Liver (tissue), 9 donors: ENCODE results near the gene PTPRD. TPM values are rescaled to one million over a fixed set of nuclear protein-coding genes. Genes with fewer than 3 reads are reported as not detected.

Experiments
- DNase-seq: peaks from one replicate; pipeline ENCODE4 v3.0.0-alpha.2; 2017; ENCODE audit warnings: low spot score
- H3K27ac ChIP-seq, 2 donors: one replicate each; pipeline ENCODE4 v1.7.0; 2013; ENCODE audit warnings: inconsistent platforms in 2 of 2, low read length in 2 of 2, control low read depth in 1 of 2, low read depth in 1 of 2, mild to moderate bottlenecking in 1 of 2
- H3K27me3 ChIP-seq, 4 donors: one replicate each; pipeline versions ENCODE4 v1.6.1 to v1.7.0; 2013; ENCODE audit warnings: low read length in 3 of 4, inconsistent platforms in 1 of 4, mild to moderate bottlenecking in 1 of 4, moderate library complexity in 1 of 4; ENCODE audit not compliant: control insufficient read depth in 4 of 4, insufficient read depth in 4 of 4
- H3K36me3 ChIP-seq, 4 donors: one replicate each; pipeline versions ENCODE4 v1.6.1 to v1.7.0; 2013; ENCODE audit warnings: low read length in 3 of 4, mild to moderate bottlenecking in 3 of 4, low read depth in 1 of 4, moderate library complexity in 1 of 4; ENCODE audit not compliant: control insufficient read depth in 4 of 4, insufficient read depth in 3 of 4
- H3K4me1 ChIP-seq, 4 donors: one replicate each; pipeline versions ENCODE4 v1.6.1 to v1.7.0; 2013; ENCODE audit warnings: low read length in 3 of 4, mild to moderate bottlenecking in 3 of 4, moderate library complexity in 1 of 4; ENCODE audit not compliant: control insufficient read depth in 4 of 4, insufficient read depth in 4 of 4
- H3K4me3 ChIP-seq, 3 donors: one replicate each; pipeline versions ENCODE4 v1.6.1 to v1.7.0; 2013; ENCODE audit warnings: low read length in 3 of 3, control low read depth in 1 of 3, low read depth in 1 of 3, mild to moderate bottlenecking in 1 of 3
- H3K9ac ChIP-seq, 2 donors: one replicate each; pipeline ENCODE4 v1.7.0; 2013; ENCODE audit warnings: low read length in 2 of 2, mild to moderate bottlenecking in 2 of 2, moderate library complexity in 2 of 2, control low read depth in 1 of 2, low read depth in 1 of 2
- H3K9me3 ChIP-seq, 4 donors: one replicate each; pipeline versions ENCODE4 v1.6.1 to v1.7.0; 2013; ENCODE audit warnings: low read length in 3 of 4; ENCODE audit not compliant: control insufficient read depth in 4 of 4
- EGR1 ChIP-seq, 2 donors: IDR thresholded peaks; 2 replicates each; pipeline ENCODE4 v1.6.1; 2016 to 2018; ENCODE audit warnings: antibody characterized with exemption in 2 of 2, low read depth in 2 of 2
- FOXA1 ChIP-seq: IDR thresholded peaks from 2 replicates; pipeline ENCODE4 v1.6.1; 2016; ENCODE audit warnings: antibody characterized with exemption
- FOXA2 ChIP-seq: IDR thresholded peaks from 2 replicates; pipeline ENCODE4 v1.6.1; 2016; ENCODE audit warnings: antibody characterized with exemption
- GABPA ChIP-seq, 2 donors: IDR thresholded peaks in 1 of 2; conservative IDR thresholded peaks in 1 of 2; 2 replicates each; pipeline ENCODE4 v1.6.1; 2016; ENCODE audit warnings: antibody characterized with exemption in 2 of 2, mild to moderate bottlenecking in 1 of 2, moderate library complexity in 1 of 2
- HNF4A ChIP-seq, 2 donors: conservative IDR thresholded peaks; 2 replicates each; pipeline ENCODE4 v1.6.1; 2016; ENCODE audit warnings: antibody characterized with exemption in 2 of 2, mild to moderate bottlenecking in 2 of 2
- HNF4G ChIP-seq: IDR thresholded peaks from 2 replicates; pipeline ENCODE4 v1.6.1; 2016; ENCODE audit warnings: antibody characterized with exemption
- JUND ChIP-seq, 2 donors: IDR thresholded peaks; 2 replicates each; pipeline ENCODE4 v1.6.1; 2016; ENCODE audit warnings: antibody characterized with exemption in 2 of 2
- NR2F2 ChIP-seq: IDR thresholded peaks from 2 replicates; pipeline ENCODE4 v1.6.1; 2016; ENCODE audit warnings: antibody characterized with exemption
- RAD21 ChIP-seq, 2 donors: IDR thresholded peaks; 2 replicates each; pipeline ENCODE4 v1.6.1; 2016; ENCODE audit warnings: antibody characterized with exemption in 2 of 2, mild to moderate bottlenecking in 2 of 2
- RXRA ChIP-seq, 2 donors: IDR thresholded peaks; 2 replicates each; pipeline ENCODE4 v1.6.1; 2017 to 2018; ENCODE audit warnings: antibody characterized with exemption in 2 of 2, mild to moderate bottlenecking in 1 of 2
- SP1 ChIP-seq: IDR thresholded peaks from 2 replicates; pipeline ENCODE4 v1.6.1; 2018; ENCODE audit warnings: antibody characterized with exemption, mild to moderate bottlenecking
- TAF1 ChIP-seq: conservative IDR thresholded peaks from 2 replicates; pipeline ENCODE4 v1.6.1; 2016; ENCODE audit warnings: antibody characterized with exemption, mild to moderate bottlenecking
- YY1 ChIP-seq: IDR thresholded peaks from 2 replicates; pipeline ENCODE4 v1.6.1; 2016; ENCODE audit warnings: antibody characterized with exemption, mild to moderate bottlenecking
- WGBS: extraction: QIAGEN DNeasy Blood & Tissue Kit; methylation state at CpG from one replicate; pipeline ENCODE4 v1.1.7; 2013; 5-methylcytosine and 5-hydroxymethylcytosine counted together
- polyA plus RNA-seq, 2 donors: library from polyadenylated mRNA; stranded (reverse) in 1 of 2; unstranded in 1 of 2; fragments of 200-250 nt in 1 of 2; fragments of >200 nt in 1 of 2; fragmentation: Nextera tagmentation in 1 of 2; extraction: Ambion mirVana in 1 of 2; gene quantifications; one replicate each; pipeline versions ENCODE4 v1.2.1 to v1.2.3, GENCODE V29; 2013 to 2015
- total RNA-seq, 2 donors: library from RNA; depleted of rRNA; stranded (reverse); fragments of >200 nt; gene quantifications; one replicate each; pipeline ENCODE4 v1.2.3, GENCODE V29; 2014
- TF ChIP-seq, protein P1 (sequence below): IDR thresholded peaks from 2 replicates; pipeline ENCODE4 v1.6.1; 2016; ENCODE audit warnings: antibody characterized with exemption
- TF ChIP-seq, protein P2 (sequence below): IDR thresholded peaks from 2 replicates; pipeline ENCODE4 v1.6.1; 2016; ENCODE audit warnings: antibody characterized with exemption, mild to moderate bottlenecking
- TF ChIP-seq, protein P3 (sequence below): IDR thresholded peaks from 2 replicates; pipeline ENCODE4 v1.6.1; 2016; ENCODE audit warnings: antibody characterized with exemption
- TF ChIP-seq, protein P4 (sequence below): fragments of 150-350 bp; IDR thresholded peaks from 2 replicates; pipeline ENCODE4 v1.5.1; 2017; ENCODE audit warnings: improper control_type of control experiment, low read depth, low read length; ENCODE audit not compliant: missing input control
- TF ChIP-seq, protein P5 (sequence below): IDR thresholded peaks from 2 replicates; pipeline ENCODE4 v1.6.1; 2016; ENCODE audit warnings: antibody characterized with exemption
- donor health status: healthy.
- donor health status: healthy.
- donor health status: healthy.
- donor health status: healthy.
- donor health status: healthy.

Gene PTPRD
- total and polyA plus RNA-seq, 4 donors, result 0.78 to 34.2 (median 4.7) TPM

DNA sequence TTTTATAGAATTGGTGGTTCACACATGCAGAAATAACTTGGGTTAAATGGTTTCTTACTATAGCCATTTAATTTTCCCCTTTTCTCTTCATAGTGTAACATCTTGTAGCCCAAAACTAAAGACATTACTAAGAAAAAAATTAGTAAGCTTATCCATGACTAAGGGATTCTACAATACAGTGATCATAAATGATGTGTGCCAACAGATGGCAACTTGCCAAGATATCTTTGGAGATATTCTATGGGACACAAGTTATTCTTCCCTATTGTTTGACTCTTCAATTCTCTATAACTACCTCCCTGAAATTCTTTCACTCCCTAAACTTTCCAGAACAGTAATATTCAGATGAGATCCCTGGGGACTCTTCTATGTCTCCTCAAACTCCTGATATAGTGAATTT lies 580.6 kb downstream of the PTPRD start:
- H3K36me3 ChIP-seq, result no peaks in the 10 kb centered on the region
- H3K9ac ChIP-seq, result no peak overlapping the region
- no peaks in the 10 kb centered on the region for H3K9me3 ChIP-seq
- no peaks in the 10 kb centered on the region for H3K27me3 ChIP-seq
- no peaks in the 10 kb centered on the region for H3K4me1 ChIP-seq
- DNase-seq, result no peak
- no peak overlapping the region for H3K27ac ChIP-seq
- TF ChIP-seq GABPA (IDR thresholded peaks at IDR 0.05 in 1 of 2, conservative IDR thresholded peaks at IDR 0.05 in 1 of 2), result no peak
- no peak for TF ChIP-seq EGR1 (IDR thresholded peaks at IDR 0.05; ENCODE audit: low read depth in 2 of 2)
- no peak for TF ChIP-seq HNF4G
- no peak for TF ChIP-seq YY1
- TF ChIP-seq, protein P1, sequence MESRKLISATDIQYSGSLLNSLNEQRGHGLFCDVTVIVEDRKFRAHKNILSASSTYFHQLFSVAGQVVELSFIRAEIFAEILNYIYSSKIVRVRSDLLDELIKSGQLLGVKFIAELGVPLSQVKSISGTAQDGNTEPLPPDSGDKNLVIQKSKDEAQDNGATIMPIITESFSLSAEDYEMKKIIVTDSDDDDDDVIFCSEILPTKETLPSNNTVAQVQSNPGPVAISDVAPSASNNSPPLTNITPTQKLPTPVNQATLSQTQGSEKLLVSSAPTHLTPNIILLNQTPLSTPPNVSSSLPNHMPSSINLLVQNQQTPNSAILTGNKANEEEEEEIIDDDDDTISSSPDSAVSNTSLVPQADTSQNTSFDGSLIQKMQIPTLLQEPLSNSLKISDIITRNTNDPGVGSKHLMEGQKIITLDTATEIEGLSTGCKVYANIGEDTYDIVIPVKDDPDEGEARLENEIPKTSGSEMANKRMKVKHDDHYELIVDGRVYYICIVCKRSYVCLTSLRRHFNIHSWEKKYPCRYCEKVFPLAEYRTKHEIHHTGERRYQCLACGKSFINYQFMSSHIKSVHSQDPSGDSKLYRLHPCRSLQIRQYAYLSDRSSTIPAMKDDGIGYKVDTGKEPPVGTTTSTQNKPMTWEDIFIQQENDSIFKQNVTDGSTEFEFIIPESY, result no peak
- TF ChIP-seq, protein P2, sequence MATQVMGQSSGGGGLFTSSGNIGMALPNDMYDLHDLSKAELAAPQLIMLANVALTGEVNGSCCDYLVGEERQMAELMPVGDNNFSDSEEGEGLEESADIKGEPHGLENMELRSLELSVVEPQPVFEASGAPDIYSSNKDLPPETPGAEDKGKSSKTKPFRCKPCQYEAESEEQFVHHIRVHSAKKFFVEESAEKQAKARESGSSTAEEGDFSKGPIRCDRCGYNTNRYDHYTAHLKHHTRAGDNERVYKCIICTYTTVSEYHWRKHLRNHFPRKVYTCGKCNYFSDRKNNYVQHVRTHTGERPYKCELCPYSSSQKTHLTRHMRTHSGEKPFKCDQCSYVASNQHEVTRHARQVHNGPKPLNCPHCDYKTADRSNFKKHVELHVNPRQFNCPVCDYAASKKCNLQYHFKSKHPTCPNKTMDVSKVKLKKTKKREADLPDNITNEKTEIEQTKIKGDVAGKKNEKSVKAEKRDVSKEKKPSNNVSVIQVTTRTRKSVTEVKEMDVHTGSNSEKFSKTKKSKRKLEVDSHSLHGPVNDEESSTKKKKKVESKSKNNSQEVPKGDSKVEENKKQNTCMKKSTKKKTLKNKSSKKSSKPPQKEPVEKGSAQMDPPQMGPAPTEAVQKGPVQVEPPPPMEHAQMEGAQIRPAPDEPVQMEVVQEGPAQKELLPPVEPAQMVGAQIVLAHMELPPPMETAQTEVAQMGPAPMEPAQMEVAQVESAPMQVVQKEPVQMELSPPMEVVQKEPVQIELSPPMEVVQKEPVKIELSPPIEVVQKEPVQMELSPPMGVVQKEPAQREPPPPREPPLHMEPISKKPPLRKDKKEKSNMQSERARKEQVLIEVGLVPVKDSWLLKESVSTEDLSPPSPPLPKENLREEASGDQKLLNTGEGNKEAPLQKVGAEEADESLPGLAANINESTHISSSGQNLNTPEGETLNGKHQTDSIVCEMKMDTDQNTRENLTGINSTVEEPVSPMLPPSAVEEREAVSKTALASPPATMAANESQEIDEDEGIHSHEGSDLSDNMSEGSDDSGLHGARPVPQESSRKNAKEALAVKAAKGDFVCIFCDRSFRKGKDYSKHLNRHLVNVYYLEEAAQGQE, result no peak
- TF ChIP-seq NR2F2, result no peak
- TF ChIP-seq, protein P3, sequence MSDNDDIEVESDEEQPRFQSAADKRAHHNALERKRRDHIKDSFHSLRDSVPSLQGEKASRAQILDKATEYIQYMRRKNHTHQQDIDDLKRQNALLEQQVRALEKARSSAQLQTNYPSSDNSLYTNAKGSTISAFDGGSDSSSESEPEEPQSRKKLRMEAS, result no peak
- TF ChIP-seq RAD21 (IDR thresholded peaks at IDR 0.05), result no peak
- no peak for TF ChIP-seq JUND (IDR thresholded peaks at IDR 0.05)
- TF ChIP-seq FOXA1, result no peak
- TF ChIP-seq FOXA2, result no peak
- no peak overlapping the region for H3K4me3 ChIP-seq

DNA sequence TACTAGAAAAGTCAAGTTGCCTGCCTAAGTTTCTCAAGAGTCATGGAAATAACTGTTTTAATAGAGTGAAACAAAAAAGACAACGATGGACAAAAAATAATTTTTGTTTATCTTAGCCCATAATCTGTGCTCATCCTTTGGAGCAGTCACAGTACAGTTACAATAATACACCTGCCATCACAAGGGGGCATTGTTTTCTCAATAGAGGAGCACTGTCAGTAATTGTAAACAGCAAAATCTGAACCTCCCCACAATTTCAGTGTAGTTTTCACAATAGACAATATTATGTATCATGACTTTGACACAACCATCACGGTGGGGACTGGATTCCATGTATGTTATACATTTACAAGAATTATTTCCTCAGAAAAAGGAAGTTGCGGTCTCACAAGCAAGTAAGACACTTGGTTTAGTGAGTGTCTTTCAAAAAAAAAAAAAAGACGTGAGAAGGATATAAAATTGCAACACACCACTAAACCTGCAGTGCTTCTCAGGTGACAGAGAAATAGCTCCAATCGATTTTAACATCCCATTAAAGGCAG lies 586.3 kb downstream of the PTPRD start:
- no peak overlapping the region for H3K4me3 ChIP-seq
- no peak overlapping the region for H3K27ac ChIP-seq
- H3K27me3 ChIP-seq, result no peaks in the 10 kb centered on the region
- H3K9me3 ChIP-seq, result no peaks in the 10 kb centered on the region
- WGBS, result 66% methylated on average over 5 of the region's 5 CpGs
- no peak for DNase-seq
- H3K4me1 ChIP-seq, result no peaks in the 10 kb centered on the region
- H3K36me3 ChIP-seq, result no peaks in the 10 kb centered on the region
- H3K9ac ChIP-seq, result no peak overlapping the region
- TF ChIP-seq FOXA1 (no peak), GABPA (IDR thresholded peaks at IDR 0.05 in 1 of 2, conservative IDR thresholded peaks at IDR 0.05 in 1 of 2) (no peak), HNF4G (no peak), EGR1 (IDR thresholded peaks at IDR 0.05; ENCODE audit: low read depth in 2 of 2) (no peak), SP1 (no peak), TAF1 (no peak), JUND (IDR thresholded peaks at IDR 0.05) (no peak), NR2F2 (no peak), RXRA (IDR thresholded peaks at IDR 0.05) (no peak), HNF4A (conservative IDR thresholded peaks at IDR 0.05) (no peak), RAD21 (IDR thresholded peaks at IDR 0.05) (no peak), YY1 (no peak)
- TF ChIP-seq, protein P4, sequence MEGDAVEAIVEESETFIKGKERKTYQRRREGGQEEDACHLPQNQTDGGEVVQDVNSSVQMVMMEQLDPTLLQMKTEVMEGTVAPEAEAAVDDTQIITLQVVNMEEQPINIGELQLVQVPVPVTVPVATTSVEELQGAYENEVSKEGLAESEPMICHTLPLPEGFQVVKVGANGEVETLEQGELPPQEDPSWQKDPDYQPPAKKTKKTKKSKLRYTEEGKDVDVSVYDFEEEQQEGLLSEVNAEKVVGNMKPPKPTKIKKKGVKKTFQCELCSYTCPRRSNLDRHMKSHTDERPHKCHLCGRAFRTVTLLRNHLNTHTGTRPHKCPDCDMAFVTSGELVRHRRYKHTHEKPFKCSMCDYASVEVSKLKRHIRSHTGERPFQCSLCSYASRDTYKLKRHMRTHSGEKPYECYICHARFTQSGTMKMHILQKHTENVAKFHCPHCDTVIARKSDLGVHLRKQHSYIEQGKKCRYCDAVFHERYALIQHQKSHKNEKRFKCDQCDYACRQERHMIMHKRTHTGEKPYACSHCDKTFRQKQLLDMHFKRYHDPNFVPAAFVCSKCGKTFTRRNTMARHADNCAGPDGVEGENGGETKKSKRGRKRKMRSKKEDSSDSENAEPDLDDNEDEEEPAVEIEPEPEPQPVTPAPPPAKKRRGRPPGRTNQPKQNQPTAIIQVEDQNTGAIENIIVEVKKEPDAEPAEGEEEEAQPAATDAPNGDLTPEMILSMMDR, result no peak
- TF ChIP-seq, protein P3, result no peak
- TF ChIP-seq, protein P2, result no peak
- TF ChIP-seq, protein P5, sequence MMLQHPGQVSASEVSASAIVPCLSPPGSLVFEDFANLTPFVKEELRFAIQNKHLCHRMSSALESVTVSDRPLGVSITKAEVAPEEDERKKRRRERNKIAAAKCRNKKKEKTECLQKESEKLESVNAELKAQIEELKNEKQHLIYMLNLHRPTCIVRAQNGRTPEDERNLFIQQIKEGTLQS, result no peak
